ENCODE measurements around the gene C1orf159. TPM values are rescaled to one million over a fixed set of nuclear protein-coding genes. Genes with fewer than 3 reads are reported as not detected.

Gene C1orf159
- 10 to 100 TPM; 11.1 to 11.3 TPM for total RNA-seq
- 6.5 TPM for polyA plus RNA-seq (2013, experiment 1 of 2)
- polyA plus RNA-seq (2013, experiment 2 of 2): 9.2 TPM
- total RNA-seq: 12.9 to 54.9 (median 24.0) reads per million in 172 experiments

DNA sequence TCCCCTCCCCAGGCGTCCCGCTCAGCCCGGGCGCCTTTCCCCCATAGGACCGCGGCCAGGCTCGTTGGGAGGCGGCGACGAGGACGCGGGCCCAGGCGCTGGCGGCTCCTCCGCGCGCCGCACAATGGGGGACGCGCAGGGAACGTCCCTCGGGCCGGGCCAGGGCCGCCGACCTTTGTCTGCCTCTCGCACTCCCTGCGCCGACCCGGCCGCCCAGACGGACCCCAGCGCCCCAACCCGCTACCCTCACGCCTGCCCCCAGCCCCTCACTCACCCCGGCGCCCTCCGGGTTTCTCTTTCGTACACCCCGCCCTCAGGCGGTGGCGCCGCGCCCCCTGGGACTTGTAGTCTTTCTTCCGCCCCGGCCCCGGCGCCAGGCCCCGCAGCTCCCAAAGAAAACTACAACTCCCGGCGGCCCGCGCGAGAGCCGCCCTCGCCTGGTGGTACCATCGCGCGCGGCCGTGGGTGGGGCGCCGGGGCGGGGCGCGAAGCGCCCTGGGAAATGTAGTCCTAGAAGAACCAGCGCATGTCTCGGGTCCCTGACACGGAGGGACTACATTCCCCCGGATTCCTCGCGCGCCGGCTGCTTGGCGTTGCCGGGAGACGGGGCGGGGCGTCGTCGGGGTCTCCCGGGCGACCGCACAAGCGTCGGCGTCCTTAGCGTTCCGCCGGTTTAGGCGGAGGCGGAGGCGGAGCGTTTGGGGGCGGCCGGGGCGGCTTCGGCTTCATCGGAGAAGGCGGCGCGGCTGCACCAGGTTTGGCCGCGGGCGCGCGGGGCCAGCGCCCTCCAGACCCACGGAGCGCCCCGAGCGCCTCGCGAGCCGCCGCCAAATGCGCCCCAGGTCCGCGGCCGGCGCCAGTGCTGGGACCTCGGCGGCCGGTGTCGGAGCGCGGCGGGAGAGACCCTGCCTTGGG lies at the start of gene C1orf159:
C1orf159 (minus strand) TSS at position 304 of the 915 bp plus-strand sequence. CDS start 24,546 bp downstream, outside the sequence.
- peak within 1 kb of the TSS; percentile 79 for H3K27ac Mint-ChIP-seq
- peak within 1 kb of the TSS; percentile 97 for H3K4me3 Mint-ChIP-seq
- DNase-seq: peak; percentile 96 to 99 (median 98)
- peaks cover 4% of the 10 kb centered on the region for H3K36me3 Mint-ChIP-seq (ENCODE audit: low read depth)
- CTCF ChIA-PET: interaction anchor here (1.6 kb wide), 1 partner anchor 176 kb away, joined by 4 read pairs; no protein-coding TSS in a partner anchor
- peak; percentile 93 for ATAC-seq (ENCODE audit: poor library complexity)
- Histone ChIP-seq H3K4me3 (ENCODE audit: low read length) (peak within 1 kb of the TSS; percentile 49), H3K27ac (ENCODE audit: low read depth in 1 of 2, low read length in 2 of 2) (no peak within 1 kb of the TSS), H3K36me3 (ENCODE audit: insufficient read depth, low read length) (peaks cover 5% of the 10 kb centered on the region), H3K9me3 (ENCODE audit: control insufficient read depth in 1 of 2, insufficient read depth in 1 of 2, low read length in 2 of 2) (peaks cover 7 to 24% of the 10 kb centered on the region in 2 experiments), H3K4me1 (ENCODE audit: insufficient read depth, low read length) (peaks cover 26% of the 10 kb centered on the region), H3K27me3 (ENCODE audit: control insufficient read depth in 1 of 2, insufficient read depth in 2 of 2, low read length in 2 of 2) (peaks cover 0 to 1% of the 10 kb centered on the region in 2 experiments)
- no peaks in the 10 kb centered on the region for H3K27me3 Mint-ChIP-seq
- POLR2A ChIA-PET: interaction anchor here (0.6 to 1.5 kb wide), 5 partner anchors 102 to 283 kb away, joined by 3 to 4 read pairs (median 4); partner anchors contain the start of genes AURKAIP1, CCNL2 and ISG15
- H3K4me1 Mint-ChIP-seq (ENCODE audit: low read depth): peaks cover 13% of the 10 kb centered on the region
- TF ChIP-seq CTCF (IDR thresholded peaks at IDR 0.05): no peak
- intact Hi-C loops (cut with DNase I, micrococcal nuclease): loop anchor here (1.0 to 5.0 kb wide), 8 partner anchors 47 to 291 kb away; partner anchors contain the start of genes ACAP3 (in 1 of the 2), B3GALT6 (in 1 of the 2), DVL1 (in 1 of the 2) and MRPL20 (in 1 of the 2)
- peaks cover 2% of the 10 kb centered on the region for H3K9me3 Mint-ChIP-seq

- no peaks in the 10 kb centered on the region for H3K9me3 Mint-ChIP-seq
Measured at GRCh38 chr1:1165485-1165884, 49.6 kb upstream of the C1orf159 start.

More at GRCh38 chr1:1165485-1165884, 49.6 kb upstream of the C1orf159 start:
- ATAC-seq (ENCODE audit: poor library complexity): no peak
- Mint-ChIP-seq H3K4me1 (ENCODE audit: low read depth) (no peaks in the 10 kb centered on the region), H3K36me3 (ENCODE audit: low read depth) (no peaks in the 10 kb centered on the region), H3K4me3 (no peak overlapping the region), H3K27me3 (peaks cover 5% of the 10 kb centered on the region), H3K27ac (no peak overlapping the region)
- Histone ChIP-seq H3K27me3 (ENCODE audit: control insufficient read depth in 1 of 2, insufficient read depth in 2 of 2, low read length in 2 of 2) (no peaks in the 10 kb centered on the region), H3K4me3 (ENCODE audit: low read length) (no peak overlapping the region), H3K4me1 (ENCODE audit: insufficient read depth, low read length) (peaks cover 11% of the 10 kb centered on the region), H3K36me3 (ENCODE audit: insufficient read depth, low read length) (no peaks in the 10 kb centered on the region), H3K9me3 (ENCODE audit: control insufficient read depth in 1 of 2, insufficient read depth in 1 of 2, low read length in 2 of 2) (peaks cover 0 to 14% of the 10 kb centered on the region in 2 experiments), H3K27ac (ENCODE audit: low read depth in 1 of 2, low read length in 2 of 2) (no peak overlapping the region)
- CTCF ChIA-PET: no interaction called here
- intact Hi-C loops (cut with DNase I, micrococcal nuclease): no loop called here
- TF ChIP-seq CTCF (IDR thresholded peaks at IDR 0.05): no peak
- POLR2A ChIA-PET: no interaction called here
- DNase-seq: no peak
